H1 (cell line): ENCODE data around the gene MSL3B.

Experiments
- CTCF ChIA-PET: fragments of 300-600 bp; sonication (Branson Sonifier 250); formaldehyde crosslinking; loops from one replicate; lab custom pipeline; 2021; ENCODE audit not compliant: partially characterized antibody; lab: Charles Lee
- POLR2A ChIA-PET: fragments of 300-600 bp; sonication (Branson Sonifier 250); formaldehyde crosslinking; loops from one replicate; lab custom pipeline; 2021; ENCODE audit warnings: inconsistent platforms; ENCODE audit not compliant: partially characterized antibody; lab: Charles Lee
- DNase-seq, 2 experiments: peaks; one replicate each; pipeline versions ENCODE4 v3.0.0 to v3.0.0-alpha.2; 2010 to 2022; ENCODE audit warnings: low spot score in 2 of 2, low read depth in 1 of 2, mixed read lengths in 1 of 2
- FAIRE-seq: peaks from 2 replicates; lab custom pipeline; 2011; peaks lifted over from hg19 to GRCh38; lab: Jason Lieb, UNC
- H2AFZ ChIP-seq: 2 replicates; pipeline ENCODE4 v1.8.1; 2012; ENCODE audit warnings: low read length, inconsistent platforms
- H2AK5ac ChIP-seq: 2 replicates; pipeline ENCODE4 v1.6.1; 2013; ENCODE audit warnings: low read depth, low read length
- H2BK120ac ChIP-seq: replicated peaks from 2 replicates; pipeline ENCODE3; 2013; ENCODE audit warnings: low read depth, low read length, inconsistent platforms
- H2BK12ac ChIP-seq: 2 replicates; pipeline ENCODE4 v1.6.1; 2013; ENCODE audit warnings: low read depth, low read length
- H2BK15ac ChIP-seq: 2 replicates; pipeline ENCODE4 v1.6.1; 2013; ENCODE audit warnings: low read length
- H2BK20ac ChIP-seq: 2 replicates; pipeline ENCODE4 v1.6.1; 2013; ENCODE audit warnings: low read length
- H2BK5ac ChIP-seq: 2 replicates; pipeline ENCODE4 v1.6.1; 2013; ENCODE audit warnings: low read depth, low read length
- H3K14ac ChIP-seq: 2 replicates; pipeline ENCODE4 v1.6.1; 2013; ENCODE audit warnings: inconsistent platforms; ENCODE audit not compliant: insufficient read length
- H3K18ac ChIP-seq: 2 replicates; pipeline ENCODE4 v1.6.1; 2013; ENCODE audit warnings: low read length; ENCODE audit errors: extremely low read depth
- H3K23ac ChIP-seq: 2 replicates; pipeline ENCODE4 v1.6.1; 2013; ENCODE audit warnings: inconsistent platforms; ENCODE audit not compliant: insufficient read length
- H3K23me2 ChIP-seq: 2 replicates; pipeline ENCODE4 v1.6.1; 2013; ENCODE audit warnings: low read depth, low read length
- H3K27ac ChIP-seq: 2 replicates; pipeline ENCODE4 v1.6.1; 2011; ENCODE audit warnings: low read depth, low read length, inconsistent platforms
- H3K27me3 ChIP-seq, 4 experiments: replicated peaks in 1 of 4; 1 replicate in 1 of 4; 2 replicates in 3 of 4; pipeline versions ENCODE4 v1.6.1 to v1.8.1; 2011 to 2013; ENCODE audit warnings: low read length in 3 of 4, mild to moderate bottlenecking in 3 of 4, inconsistent platforms in 2 of 4, mixed read lengths in 2 of 4, moderate library complexity in 1 of 4; ENCODE audit not compliant: control insufficient read depth in 3 of 4, insufficient read depth in 3 of 4; ENCODE audit errors: extremely low read depth in 1 of 4
- H3K36me3 ChIP-seq, 4 experiments: 2 replicates each; pipeline versions ENCODE4 v1.6.1 to v1.8.1; 2011 to 2013; ENCODE audit warnings: mild to moderate bottlenecking in 4 of 4, low read length in 3 of 4, moderate library complexity in 2 of 4, control low read depth in 1 of 4, inconsistent platforms in 1 of 4; ENCODE audit not compliant: insufficient read depth in 4 of 4, control insufficient read depth in 2 of 4
- H3K4ac ChIP-seq: replicated peaks from 2 replicates; pipeline ENCODE3; 2013; ENCODE audit warnings: low read length, low read depth, mixed read lengths, inconsistent platforms; ENCODE audit not compliant: insufficient read length
- H3K4me1 ChIP-seq, 4 experiments: replicated peaks in 1 of 4; 1 replicate in 1 of 4; 2 replicates in 3 of 4; pipeline versions ENCODE4 v1.6.1 to v1.8.1; 2011 to 2013; ENCODE audit warnings: low read length in 3 of 4, inconsistent platforms in 2 of 4, mixed read lengths in 1 of 4; ENCODE audit not compliant: insufficient read depth in 4 of 4, control insufficient read depth in 3 of 4
- H3K4me2 ChIP-seq, 2 experiments: 2 replicates each; pipeline versions ENCODE4 v1.6.1 to v1.8.1; 2011 to 2013; ENCODE audit warnings: low read depth in 2 of 2, low read length in 2 of 2, control low read depth in 1 of 2, inconsistent platforms in 1 of 2, mild to moderate bottlenecking in 1 of 2; ENCODE audit not compliant: insufficient read depth in 1 of 2
- H3K4me3 ChIP-seq, 4 experiments: fragments of 200-600, 300-600 bp in 1 of 4; sonication (generic), shearing (Covaris generic), sonication (Bioruptor Twin) in 1 of 4; 2 replicates each; pipeline versions ENCODE4 v1.5.1 to v1.8.1; 2011 to 2016; ENCODE audit warnings: low read length in 4 of 4, low read depth in 3 of 4, control low read depth in 2 of 4, inconsistent platforms in 2 of 4, mild to moderate bottlenecking in 2 of 4, mixed read lengths in 1 of 4, moderate library complexity in 1 of 4; ENCODE audit not compliant: insufficient read depth in 2 of 4; ENCODE audit errors: extremely low read depth in 1 of 4
- H3K56ac ChIP-seq: replicated peaks from 2 replicates; pipeline ENCODE3; 2013; ENCODE audit warnings: low read depth, mild to moderate bottlenecking, mixed read lengths, low read length, inconsistent platforms; ENCODE audit not compliant: insufficient read length
- H3K79me1 ChIP-seq: 2 replicates; pipeline ENCODE4 v1.6.1; 2013; ENCODE audit warnings: low read depth, low read length, control low read depth
- H3K79me2 ChIP-seq, 2 experiments: 2 replicates each; pipeline versions ENCODE4 v1.6.1 to v1.8.1; 2012 to 2013; ENCODE audit warnings: low read length in 2 of 2, mild to moderate bottlenecking in 2 of 2, inconsistent platforms in 1 of 2; ENCODE audit not compliant: insufficient read depth in 2 of 2, control insufficient read depth in 1 of 2
- H3K9ac ChIP-seq, 4 experiments: replicated peaks in 1 of 4; 1 replicate in 1 of 4; 2 replicates in 3 of 4; pipeline versions ENCODE4 v1.6.1 to v1.8.1; 2011 to 2013; ENCODE audit warnings: low read depth in 3 of 4, low read length in 3 of 4, control low read depth in 2 of 4, mild to moderate bottlenecking in 2 of 4, moderate library complexity in 2 of 4, inconsistent platforms in 1 of 4; ENCODE audit errors: extremely low read depth in 1 of 4
- H3K9me3 ChIP-seq, 2 experiments: 2 replicates each; pipeline versions ENCODE4 v1.6.1 to v1.8.1; 2012 to 2013; ENCODE audit warnings: mild to moderate bottlenecking in 2 of 2, moderate library complexity in 2 of 2, control low read depth in 1 of 2, inconsistent platforms in 1 of 2, low read depth in 1 of 2, low read length in 1 of 2, mixed read lengths in 1 of 2; ENCODE audit not compliant: insufficient read depth in 2 of 2
- H4K20me1 ChIP-seq, 2 experiments: replicated peaks in 1 of 2; 2 replicates each; pipeline versions ENCODE3 to v1.8.1; 2011 to 2013; ENCODE audit warnings: inconsistent platforms in 2 of 2, low read length in 2 of 2, mild to moderate bottlenecking in 1 of 2; ENCODE audit not compliant: insufficient read depth in 2 of 2, control insufficient read depth in 1 of 2
- H4K5ac ChIP-seq: 2 replicates; pipeline ENCODE4 v1.6.1; 2013; ENCODE audit warnings: low read length, low read depth, mixed read lengths, inconsistent platforms; ENCODE audit not compliant: insufficient read length
- H4K8ac ChIP-seq: 2 replicates; pipeline ENCODE4 v1.8.0; 2013; ENCODE audit warnings: mild to moderate bottlenecking, moderate library complexity, low read length, inconsistent platforms; ENCODE audit not compliant: insufficient read depth; ENCODE audit errors: extremely low read depth
- H4K91ac ChIP-seq: replicated peaks from 2 replicates; pipeline ENCODE3; 2013; ENCODE audit warnings: low read length, mixed read lengths, inconsistent platforms; ENCODE audit not compliant: insufficient read length
- HDAC2 ChIP-seq, 2 experiments: fragments of 300-600 bp in 1 of 2; sonication (generic) in 1 of 2; IDR thresholded peaks; 2 replicates each; pipeline ENCODE4 v1.6.1; 2011 to 2012; ENCODE audit warnings: low read depth in 2 of 2, low read length in 2 of 2, mild to moderate bottlenecking in 2 of 2, moderate library complexity in 2 of 2, borderline replicate concordance in 1 of 2, inconsistent platforms in 1 of 2
- NANOG ChIP-seq: IDR thresholded peaks from 2 replicates; pipeline ENCODE4 v1.6.1; 2011; ENCODE audit warnings: low read length, low read depth, mild to moderate bottlenecking, inconsistent platforms; ENCODE audit not compliant: insufficient read depth, poor library complexity, severe bottlenecking
- POLR2A ChIP-seq, 2 experiments: IDR thresholded peaks; 1 replicate in 1 of 2; 2 replicates in 1 of 2; pipeline ENCODE4 v1.6.1; 2011; ENCODE audit warnings: low read depth in 2 of 2, low read length in 2 of 2, mild to moderate bottlenecking in 2 of 2; ENCODE audit errors: control extremely low read depth in 1 of 2
- SP2 ChIP-seq: IDR thresholded peaks from 2 replicates; pipeline ENCODE4 v1.6.1; 2012; ENCODE audit warnings: mild to moderate bottlenecking, low read length, inconsistent platforms
- WGBS, 2 experiments: shearing (Covaris generic) in 1 of 2; methylation state at CpG; one replicate each; pipeline versions ENCODE4 v1.1.6 to v1.1.7; 2013 to 2015; ENCODE audit warnings: low lambda C conversion rate in 2 of 2, mixed read lengths in 2 of 2, inconsistent platforms in 1 of 2, low coverage in 1 of 2, missing lambda C conversion rate in 1 of 2; ENCODE audit not compliant: insufficient replicate concordance in 2 of 2, insufficient coverage in 1 of 2, insufficient read length in 1 of 2; ENCODE audit errors: extremely low coverage in 1 of 2, missing lambda C conversion rate in 1 of 2; 5-methylcytosine and 5-hydroxymethylcytosine counted together

Gene MSL3B

GRCh38 chr2:233832414-233832813 lies 35.8 kb downstream of the MSL3B start:
- Histone ChIP-seq H3K18ac (no peak overlapping the region), H3K14ac (no peak overlapping the region), H4K20me1 (peaks cover 0 to 7% of the 10 kb centered on the region in 2 experiments), H2BK20ac (no peak overlapping the region), H3K27me3 (no peaks in the 10 kb centered on the region), H3K9ac (no peak overlapping the region), H3K79me1 (no peaks in the 10 kb centered on the region), H2BK120ac (no peak overlapping the region), H3K4me1 (no peaks in the 10 kb centered on the region), H3K4me3 (no peak overlapping the region), H3K4ac (no peak overlapping the region), H3K23ac (no peak overlapping the region), H3K36me3 (peaks cover 8 to 29% (median 17%) of the 10 kb centered on the region in 4 experiments; a peak in 7 of 8 replicates), H4K5ac (no peak overlapping the region), H3K9me3 (no peaks in the 10 kb centered on the region), H4K91ac (no peak overlapping the region), H2BK15ac (no peak overlapping the region), H2AK5ac (no peak overlapping the region), H2BK12ac (no peak overlapping the region), H2AFZ (no peak overlapping the region), H4K8ac (no peak overlapping the region), H2BK5ac (no peak overlapping the region), H3K4me2 (no peak overlapping the region), H3K23me2 (no peaks in the 10 kb centered on the region), H3K27ac (no peak overlapping the region), H3K79me2 (peaks cover 0 to 9% of the 10 kb centered on the region in 2 experiments; a peak in 2 of 4 replicates), H3K56ac (no peak overlapping the region)
- POLR2A ChIA-PET, result interaction anchor here (1.0 to 1.8 kb wide), 6 partner anchors 12 to 432 kb away, joined by 3 to 8 read pairs (median 3); no protein-coding TSS in a partner anchor
- 78% methylated on average over 9 of the region's 9 CpGs; no CpG with 5 or more reads in 1 of the 2 experiments for WGBS, 2 experiments
- CTCF ChIA-PET, result interaction anchor here (0.6 to 5.3 kb wide), 23 partner anchors 8 to 430 kb away, joined by 3 to 35 read pairs (median 4); no protein-coding TSS in a partner anchor
- no peak for TF ChIP-seq NANOG
- TF ChIP-seq HDAC2 (IDR thresholded peaks at IDR 0.05; ENCODE audit: borderline replicate concordance in 1 of 2, low read depth in 2 of 2, low read length in 2 of 2), result no peak
- TF ChIP-seq SP2, result no peak
- TF ChIP-seq POLR2A (IDR thresholded peaks at IDR 0.05; ENCODE audit: control extremely low read depth in 1 of 2, low read depth in 2 of 2, low read length in 2 of 2), result no peak; a peak in 1 of 3 replicates
- no peak for DNase-seq
- no peak for FAIRE-seq
